BLaER1 treated with 17β-estradiol and CSF1 and Interleukin-3, amounts not matched to agents 10 nM and 100 nM (cell line): ENCODE data around the gene SUFU.

Source experiments
- H3K27ac ChIP-seq, 11 experiments: shearing (Covaris generic); formaldehyde crosslinking; 2 replicates each; pipeline ENCODE4 v1.8.1; 2022
- H3K27me3 ChIP-seq, 11 experiments: shearing (Covaris generic); formaldehyde crosslinking; 2 replicates each; pipeline ENCODE4 v1.8.1; 2022
- H3K36me3 ChIP-seq, 11 experiments: shearing (Covaris generic); formaldehyde crosslinking; 2 replicates each; pipeline ENCODE4 v1.8.1; 2022
- H3K4me1 ChIP-seq, 10 experiments: shearing (Covaris generic); formaldehyde crosslinking; 2 replicates each; pipeline ENCODE4 v1.8.1; 2022
- H3K4me2 ChIP-seq, 11 experiments: shearing (Covaris generic); formaldehyde crosslinking; 2 replicates each; pipeline ENCODE4 v1.8.1; 2022
- H3K4me3 ChIP-seq, 10 experiments: shearing (Covaris generic); formaldehyde crosslinking; 2 replicates each; pipeline ENCODE4 v1.8.1; 2022
- H3K9ac ChIP-seq, 11 experiments: shearing (Covaris generic); formaldehyde crosslinking; 2 replicates each; pipeline ENCODE4 v1.8.1; 2022
- H3K9me3 ChIP-seq, 11 experiments: shearing (Covaris generic); formaldehyde crosslinking; replicated peaks in 1 of 11; 2 replicates each; pipeline ENCODE4 v1.8.1; 2022
- H4K20me1 ChIP-seq, 11 experiments: shearing (Covaris generic); formaldehyde crosslinking; 2 replicates each; pipeline ENCODE4 v1.8.1; 2022
- Cebpa-rat ChIP-seq, 11 experiments: shearing (Covaris generic); IDR thresholded peaks; 2 replicates each; pipeline ENCODE4 v1.8.1; 2022

The SUFU gene

DNA sequence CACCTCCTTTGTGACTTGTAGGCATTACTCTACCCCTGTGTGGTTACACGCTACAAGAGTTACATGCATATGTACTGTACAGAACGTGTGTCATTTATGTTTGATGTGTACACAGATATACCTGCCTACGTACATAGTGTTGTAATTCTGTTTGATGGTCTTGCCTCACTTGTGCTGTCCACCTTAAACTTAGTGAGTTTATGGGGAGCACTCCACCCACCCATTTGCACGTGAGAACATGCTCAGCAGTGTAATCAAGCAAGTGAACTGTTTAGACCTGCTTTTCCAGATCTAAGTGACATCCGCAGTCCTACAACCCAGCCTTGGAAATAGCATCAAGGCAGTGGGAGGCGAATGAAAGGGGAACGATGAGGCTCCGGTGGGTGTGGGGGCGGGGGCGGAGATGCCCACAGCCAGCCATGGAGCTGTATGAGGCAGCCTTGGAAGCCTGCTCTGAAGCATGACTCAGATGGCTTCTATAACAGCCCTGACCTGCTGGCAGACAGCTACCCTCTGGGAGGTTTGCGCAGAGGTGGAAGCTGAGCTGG lies 52.1 kb downstream of the SUFU start:
- H3K36me3 ChIP-seq: peaks cover 17 to 41% (median 23%) of the 10 kb centered on the region in 11 experiments
- peaks cover 0 to 5% (median 0%) of the 10 kb centered on the region in 11 experiments; a peak in 2 of 22 replicates for H3K9me3 ChIP-seq
- no peak for TF ChIP-seq Cebpa-rat (IDR thresholded peaks at IDR 0.05)
- H3K4me3 ChIP-seq: no peak overlapping the region
- H3K4me1 ChIP-seq: peaks cover 0 to 39% (median 15%) of the 10 kb centered on the region in 10 experiments; a peak in 15 of 20 replicates
- H3K9ac ChIP-seq: no peak overlapping the region; a peak in 1 of 22 replicates
- no peaks in the 10 kb centered on the region for H3K27me3 ChIP-seq
- peak overlapping the region in 7 of 11 experiments; percentile 6 to 60 (median 25); a peak in 6 of 22 replicates for H3K4me2 ChIP-seq
- peaks cover 0 to 78% (median 7%) of the 10 kb centered on the region in 11 experiments; a peak in 8 of 22 replicates for H4K20me1 ChIP-seq
- H3K27ac ChIP-seq: no peak overlapping the region

GRCh38 chr10:102557569-102557968 lies 53.8 kb downstream of the SUFU start:
- TF ChIP-seq Cebpa-rat (IDR thresholded peaks at IDR 0.05): no peak
- no peaks in the 10 kb centered on the region for H3K9me3 ChIP-seq

GRCh38 chr10:102559764-102560163 lies 56.0 kb downstream of the SUFU start:
- no peak overlapping the region for H3K9ac ChIP-seq
- H3K27ac ChIP-seq: no peak overlapping the region
- peaks cover 0 to 39% (median 15%) of the 10 kb centered on the region in 10 experiments; a peak in 15 of 20 replicates for H3K4me1 ChIP-seq
- no peak overlapping the region for H3K4me3 ChIP-seq
- peak overlapping the region in 1 of 11 experiments; percentile 32; a peak in 2 of 22 replicates for H3K4me2 ChIP-seq
- H3K27me3 ChIP-seq: no peaks in the 10 kb centered on the region
- H4K20me1 ChIP-seq: peaks cover 0 to 99% (median 7%) of the 10 kb centered on the region in 11 experiments; a peak in 11 of 22 replicates
- no peak for TF ChIP-seq Cebpa-rat (IDR thresholded peaks at IDR 0.05)
- no peaks in the 10 kb centered on the region for H3K9me3 ChIP-seq
- peaks cover 0 to 37% (median 19%) of the 10 kb centered on the region in 11 experiments; a peak in 16 of 22 replicates for H3K36me3 ChIP-seq

More at GRCh38 chr10:102557569-102557968, 53.8 kb downstream of the SUFU start:
- H3K36me3 ChIP-seq: peaks cover 0 to 34% (median 17%) of the 10 kb centered on the region in 11 experiments; a peak in 16 of 22 replicates
- H3K4me1 ChIP-seq: peaks cover 0 to 39% (median 15%) of the 10 kb centered on the region in 10 experiments; a peak in 15 of 20 replicates
- H4K20me1 ChIP-seq: peaks cover 0 to 90% (median 7%) of the 10 kb centered on the region in 11 experiments; a peak in 8 of 22 replicates
- H3K4me3 ChIP-seq: no peak overlapping the region
- H3K27me3 ChIP-seq: no peaks in the 10 kb centered on the region
- H3K4me2 ChIP-seq: 0 out of 22 replicates have a peak overlapping the region, but pooled peaks of 1 of the 11 experiments have one; percentile 60
- H3K9ac ChIP-seq: no peak overlapping the region
- H3K27ac ChIP-seq: no peak overlapping the region

- Histone ChIP-seq H3K27ac (no peak overlapping the region), H3K4me3 (no peak overlapping the region), H3K27me3 (no peaks in the 10 kb centered on the region), H3K4me2 (no peak overlapping the region), H3K9me3 (no peaks in the 10 kb centered on the region), H3K9ac (no peak overlapping the region), H3K4me1 (peaks cover 0 to 6% (median 1%) of the 10 kb centered on the region in 10 experiments; a peak in 10 of 20 replicates), H3K36me3 (peaks cover 0 to 48% (median 15%) of the 10 kb centered on the region in 11 experiments; a peak in 15 of 22 replicates), H4K20me1 (peaks cover 0 to 91% (median 9%) of the 10 kb centered on the region in 11 experiments; a peak in 13 of 22 replicates)
- no peak for TF ChIP-seq Cebpa-rat (IDR thresholded peaks at IDR 0.05)
Measured at GRCh38 chr10:102564209-102564834, 60.5 kb downstream of the SUFU start.

DNA sequence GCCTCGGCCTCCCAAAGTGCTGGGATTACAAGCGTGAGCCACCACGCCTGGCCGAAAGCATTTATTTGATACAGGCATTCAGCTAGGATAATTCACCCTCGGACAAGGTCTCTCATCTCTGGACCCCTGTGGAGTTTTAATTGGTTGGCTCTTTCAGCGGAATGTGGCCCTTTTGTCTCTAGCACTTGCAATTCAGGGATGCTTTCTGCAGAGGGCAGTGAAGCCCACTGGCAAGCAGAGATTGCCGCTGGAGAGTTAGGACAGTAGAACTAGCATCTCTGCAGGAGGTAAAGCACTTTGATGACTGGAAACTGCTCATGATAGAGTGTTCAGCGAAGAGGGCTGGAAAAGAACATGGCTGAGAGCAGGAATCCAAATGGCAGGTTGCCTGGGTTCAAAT lies 62.0 kb downstream of the SUFU start:
- H3K4me3 ChIP-seq: no peak overlapping the region
- H4K20me1 ChIP-seq: peaks cover 0 to 90% (median 9%) of the 10 kb centered on the region in 11 experiments; a peak in 11 of 22 replicates
- no peak overlapping the region for H3K9ac ChIP-seq
- no peak for TF ChIP-seq Cebpa-rat (IDR thresholded peaks at IDR 0.05)
- H3K4me1 ChIP-seq: peaks cover 0 to 5% (median 0%) of the 10 kb centered on the region in 10 experiments; a peak in 2 of 20 replicates
- H3K4me2 ChIP-seq: no peak overlapping the region
- H3K27ac ChIP-seq: no peak overlapping the region
- H3K36me3 ChIP-seq: peaks cover 0 to 53% (median 15%) of the 10 kb centered on the region in 11 experiments; a peak in 15 of 22 replicates
- H3K27me3 ChIP-seq: no peaks in the 10 kb centered on the region
- no peaks in the 10 kb centered on the region for H3K9me3 ChIP-seq

GRCh38 chr10:102578782-102579181 lies 75.0 kb downstream of the SUFU start:
- TF ChIP-seq Cebpa-rat (IDR thresholded peaks at IDR 0.05): no peak
- H3K27ac ChIP-seq: peak overlapping the region in 2 of 11 experiments; percentile 26 to 37; a peak in 4 of 22 replicates
- peak overlapping the region in 2 of 11 experiments; percentile 31 to 40; a peak in 3 of 22 replicates for H3K9ac ChIP-seq
- peak overlapping the region in 1 of 10 experiments; percentile 21; a peak in 1 of 20 replicates for H3K4me3 ChIP-seq
- no peaks in the 10 kb centered on the region; a peak in 1 of 22 replicates for H3K36me3 ChIP-seq
- H4K20me1 ChIP-seq: peaks cover 27 to 84% (median 44%) of the 10 kb centered on the region in 11 experiments; a peak in 21 of 22 replicates
- no peaks in the 10 kb centered on the region for H3K9me3 ChIP-seq
- peak overlapping the region in 5 of 11 experiments; percentile 7 to 93 (median 89); a peak in 10 of 22 replicates for H3K4me2 ChIP-seq
- H3K4me1 ChIP-seq: peaks cover 16 to 43% (median 24%) of the 10 kb centered on the region in 10 experiments; a peak in 19 of 20 replicates
- no peaks in the 10 kb centered on the region for H3K27me3 ChIP-seq

DNA sequence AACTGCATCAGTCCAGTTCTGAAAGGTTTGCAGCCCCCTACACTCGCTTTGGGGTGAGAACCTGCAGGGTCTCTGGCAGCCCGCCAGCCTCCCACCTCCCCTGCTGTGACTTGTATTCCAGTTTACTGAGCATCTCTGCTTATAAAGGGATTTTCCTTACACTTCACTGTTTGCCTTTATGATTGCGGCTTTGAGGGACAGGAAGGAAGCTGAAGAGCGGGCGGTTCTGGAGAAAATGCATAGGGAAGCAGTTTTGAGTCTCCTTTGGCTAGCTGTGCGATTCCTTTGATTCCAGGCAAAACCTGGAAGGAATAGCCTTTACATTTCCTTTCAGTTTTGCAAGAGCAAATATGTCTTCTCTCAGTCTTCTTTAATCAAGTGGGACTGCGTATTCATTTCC lies 75.6 kb downstream of the SUFU start:
- H3K36me3 ChIP-seq: no peaks in the 10 kb centered on the region; a peak in 1 of 22 replicates
- peak overlapping the region in 5 of 11 experiments; percentile 7 to 93 (median 89); a peak in 10 of 22 replicates for H3K4me2 ChIP-seq
- peaks cover 32 to 84% (median 49%) of the 10 kb centered on the region in 11 experiments for H4K20me1 ChIP-seq
- no peaks in the 10 kb centered on the region for H3K27me3 ChIP-seq
- no peaks in the 10 kb centered on the region for H3K9me3 ChIP-seq
- H3K9ac ChIP-seq: peak overlapping the region in 3 of 11 experiments; percentile 12 to 40 (median 31); a peak in 3 of 22 replicates
- peak overlapping the region in 2 of 11 experiments; percentile 26 to 37; a peak in 4 of 22 replicates for H3K27ac ChIP-seq
- peaks cover 16 to 43% (median 24%) of the 10 kb centered on the region in 10 experiments; a peak in 19 of 20 replicates for H3K4me1 ChIP-seq
- TF ChIP-seq Cebpa-rat (IDR thresholded peaks at IDR 0.05): no peak
- peak overlapping the region in 1 of 10 experiments; percentile 21; a peak in 1 of 20 replicates for H3K4me3 ChIP-seq

DNA sequence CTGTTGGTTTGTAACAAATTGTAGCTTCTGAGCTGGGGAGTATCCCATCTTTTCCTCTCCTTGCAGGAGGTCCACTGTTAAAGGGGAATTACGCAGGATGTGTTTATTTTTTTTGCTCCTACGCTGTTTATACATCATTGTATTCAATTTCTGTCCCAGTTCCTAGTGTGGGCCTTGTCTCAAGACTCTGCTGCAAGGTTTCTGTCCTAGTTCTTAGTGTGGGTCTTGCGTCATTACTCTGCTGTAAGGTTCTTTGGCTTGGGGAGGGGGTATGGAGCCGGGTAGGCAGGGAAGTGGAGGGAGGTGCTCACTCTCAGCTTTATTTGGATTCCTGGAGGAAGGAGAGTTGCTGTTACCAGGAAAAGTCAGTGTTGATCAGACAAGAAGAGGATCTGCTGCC lies 76.5 kb downstream of the SUFU start:
- peaks cover 16 to 43% (median 24%) of the 10 kb centered on the region in 10 experiments; a peak in 19 of 20 replicates for H3K4me1 ChIP-seq
- H4K20me1 ChIP-seq: peaks cover 33 to 87% (median 52%) of the 10 kb centered on the region in 11 experiments
- no peak overlapping the region for H3K27ac ChIP-seq
- no peak overlapping the region for H3K4me3 ChIP-seq
- TF ChIP-seq Cebpa-rat (IDR thresholded peaks at IDR 0.05): no peak
- H3K4me2 ChIP-seq: peak overlapping the region in 3 of 11 experiments; percentile 46 to 93 (median 90); a peak in 6 of 22 replicates
- 0 out of 22 replicates have a peak overlapping the region, but pooled peaks of 2 of the 11 experiments have one; percentile 13 to 14 for H3K9ac ChIP-seq
- H3K36me3 ChIP-seq: no peaks in the 10 kb centered on the region; a peak in 2 of 22 replicates
- H3K9me3 ChIP-seq: no peaks in the 10 kb centered on the region
- H3K27me3 ChIP-seq: no peaks in the 10 kb centered on the region
